Left lung (tissue), 10 donors: ENCODE data around the gene UBXN1. TPM values are rescaled to one million over a fixed set of nuclear protein-coding genes. Genes with fewer than 3 reads are reported as not detected.
"Not testable (repeated sequence)": the region's sequence is repeated elsewhere in the genome, so short reads cannot be mapped to it uniquely, and the experiment has no call there.

ENCODE experiments used
- ATAC-seq: fragments of 200-7000 bp; cut with Tn5 transposase; one replicate; pipeline ENCODE4 v1.9.1; 2020; ENCODE audit warnings: moderate library complexity
- DNase-seq, 4 donors: peaks; one replicate each; pipeline ENCODE4 v3.0.0-alpha.2; 2013 to 2020
- H3K27ac ChIP-seq, 2 donors: fragments of 200-600 bp; sonication (generic) in 1 of 2; one replicate each; pipeline versions ENCODE4 v1.5.0 to v1.8.0; 2020 to 2021
- H3K27me3 ChIP-seq, 2 donors: fragments of 200-600 bp; sonication (generic) in 1 of 2; one replicate each; pipeline versions ENCODE4 v1.5.0 to v1.8.0; 2020 to 2021
- H3K36me3 ChIP-seq, 2 donors: fragments of 200-600 bp; sonication (generic) in 1 of 2; one replicate each; pipeline versions ENCODE4 v1.5.0 to v1.8.0; 2020 to 2021
- H3K4me1 ChIP-seq, 2 donors: fragments of 200-600 bp; one replicate each; pipeline ENCODE4 v1.8.0; 2021
- H3K4me3 ChIP-seq, 2 donors: fragments of 200-600 bp; sonication (generic) in 1 of 2; one replicate each; pipeline versions ENCODE4 v1.5.0 to v1.8.0; 2020 to 2021; ENCODE audit warnings: mild to moderate bottlenecking in 1 of 2
- H3K9me3 ChIP-seq, 2 donors: fragments of 200-600 bp; sonication (generic) in 1 of 2; one replicate each; pipeline versions ENCODE4 v1.5.0 to v1.8.0; 2020 to 2021
- CTCF ChIP-seq, 2 donors: fragments of 200-600 bp; sonication (generic) in 1 of 2; IDR thresholded peaks; one replicate each; pipeline versions ENCODE4 v1.5.0 to v1.8.0; 2021; ENCODE audit warnings: antibody characterized with exemption in 2 of 2
- intact Hi-C, 2 donors: fragments of 100-400 bp; cut with DNase I; formaldehyde crosslinking; loops; one replicate each; pipeline versions ENCODE4 v1.11.2 to v1.14.2; 2022
- polyA plus RNA-seq, 6 donors: library from polyadenylated mRNA; unstranded; fragments of 120-200 nt; gene quantifications; one replicate each; pipeline ENCODE4 v1.2.1, GENCODE V29; 2013; ENCODE audit not compliant: insufficient read length in 6 of 6
- total RNA-seq, 2 donors: library from RNA; stranded (reverse); fragmentation: NEBNext Ultra II Directional; extraction: Animal tissue kit (Norgen Biotek cat#: 25700); gene quantifications; one replicate each; pipeline ENCODE4 v1.2.1, GENCODE V29; 2021
- donor health status: DM: no; HTN: yes; CAD: no.
- donor health status: DM: no; HTN: no; CAD: no.

UBXN1 gene
- total and polyA plus RNA-seq, 8 donors, result 67.5 to 169 (median 145) TPM

- DNase-seq (no peak), ATAC-seq (peak; percentile 14)
- Histone ChIP-seq H3K36me3 (peaks cover 0 to 32% of the 10 kb centered on the region in 2 donors), H3K4me3 (peak overlapping the region; percentile 80 to 84), H3K27ac (peak overlapping the region; percentile 90 to 96), H3K9me3 (no peaks in the 10 kb centered on the region), H3K4me1 (peaks cover 5 to 20% of the 10 kb centered on the region in 2 donors), H3K27me3 (no peaks in the 10 kb centered on the region)
- intact Hi-C loops, result no loop called here
- TF ChIP-seq CTCF (IDR thresholded peaks at IDR 0.05), result no peak
Measured at GRCh38 chr11:62652161-62653006, 26.5 kb downstream of the UBXN1 start.

GRCh38 chr11:62650283-62650682 is 28.6 kb downstream of the UBXN1 start:
- H3K27me3 ChIP-seq, H3K27ac ChIP-seq, H3K9me3 ChIP-seq, ATAC-seq, H3K4me3 ChIP-seq, intact Hi-C loops: not testable (repeated sequence)
- Histone ChIP-seq H3K36me3 (peaks cover 0 to 33% of the 10 kb centered on the region in 2 donors), H3K4me1 (peaks cover 17 to 35% of the 10 kb centered on the region in 2 donors)
- peak in 1 of 4 donors; percentile 36 for DNase-seq

GRCh38 chr11:62649486-62649885 is 29.4 kb downstream of the UBXN1 start:
- H3K4me1 ChIP-seq, result peaks cover 20 to 43% of the 10 kb centered on the region in 2 donors
- H3K27me3 ChIP-seq, result no peaks in the 10 kb centered on the region
- H3K9me3 ChIP-seq, result no peaks in the 10 kb centered on the region
- peaks cover 0 to 33% of the 10 kb centered on the region in 2 donors for H3K36me3 ChIP-seq
- no peak for TF ChIP-seq CTCF (IDR thresholded peaks at IDR 0.05)
- ATAC-seq, result no peak
- no peak overlapping the region for H3K27ac ChIP-seq
- DNase-seq, result no peak
- intact Hi-C loops, result no loop called here
- H3K4me3 ChIP-seq, result no peak overlapping the region

- intact Hi-C loops, result no loop called here
- no peak for DNase-seq
- H3K9me3 ChIP-seq, result no peaks in the 10 kb centered on the region
- ATAC-seq, result no peak
- H3K4me1 ChIP-seq, result peaks cover 20 to 46% of the 10 kb centered on the region in 2 donors
- H3K36me3 ChIP-seq, result peaks cover 0 to 33% of the 10 kb centered on the region in 2 donors
- no peak for TF ChIP-seq CTCF (IDR thresholded peaks at IDR 0.05)
- no peaks in the 10 kb centered on the region for H3K27me3 ChIP-seq
- no peak overlapping the region for H3K4me3 ChIP-seq
- no peak overlapping the region for H3K27ac ChIP-seq
Measured at GRCh38 chr11:62648967-62649364, 29.9 kb downstream of the UBXN1 start.

- no peak for DNase-seq
- peaks cover 0 to 35% of the 10 kb centered on the region in 2 donors for H3K36me3 ChIP-seq
- H3K27me3 ChIP-seq, result no peaks in the 10 kb centered on the region
- no peaks in the 10 kb centered on the region for H3K9me3 ChIP-seq
- no peak overlapping the region for H3K27ac ChIP-seq
- H3K4me1 ChIP-seq, result peaks cover 20 to 46% of the 10 kb centered on the region in 2 donors
- TF ChIP-seq CTCF (IDR thresholded peaks at IDR 0.05), result no peak
- no peak overlapping the region for H3K4me3 ChIP-seq
- no peak for ATAC-seq
- intact Hi-C loops, result no loop called here
Measured at GRCh38 chr11:62648185-62648966, 30.5 kb downstream of the UBXN1 start.
